ENCODE measurements around the gene GOLGA7B.

DNA sequence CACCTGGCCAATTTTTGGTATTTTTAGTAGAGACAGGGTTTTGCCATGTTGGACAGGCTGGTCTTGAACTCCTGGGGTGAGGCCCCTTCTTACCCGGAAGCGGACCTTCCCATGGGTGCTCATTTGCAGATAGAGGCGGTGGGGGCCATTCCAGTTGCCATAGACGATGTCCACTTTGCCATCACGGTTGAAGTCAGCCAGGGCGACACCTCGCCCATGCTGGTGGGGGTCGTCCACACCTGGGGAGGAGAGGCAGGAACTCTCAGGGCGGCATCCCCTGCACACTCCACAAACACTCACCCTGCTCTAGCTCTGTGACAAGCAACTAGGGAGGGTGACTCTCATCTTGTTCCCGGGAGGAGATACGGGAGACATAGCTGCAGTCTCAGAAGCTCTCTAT lies 54.9 kb downstream of the GOLGA7B start:
- TF ChIP-seq CTCF (IDR thresholded peaks at IDR 0.05 in 4 of 5, conservative IDR thresholded peaks at IDR 0.05 in 1 of 5): no peak
- TF ChIP-seq POLR2A (IDR thresholded peaks at IDR 0.05): no peak
